ENCODE results near the gene CLHC1.
"Not testable (repeated sequence)": the region's sequence is repeated elsewhere in the genome, so short reads cannot be mapped to it uniquely, and the experiment has no call there.

The CLHC1 gene

DNA sequence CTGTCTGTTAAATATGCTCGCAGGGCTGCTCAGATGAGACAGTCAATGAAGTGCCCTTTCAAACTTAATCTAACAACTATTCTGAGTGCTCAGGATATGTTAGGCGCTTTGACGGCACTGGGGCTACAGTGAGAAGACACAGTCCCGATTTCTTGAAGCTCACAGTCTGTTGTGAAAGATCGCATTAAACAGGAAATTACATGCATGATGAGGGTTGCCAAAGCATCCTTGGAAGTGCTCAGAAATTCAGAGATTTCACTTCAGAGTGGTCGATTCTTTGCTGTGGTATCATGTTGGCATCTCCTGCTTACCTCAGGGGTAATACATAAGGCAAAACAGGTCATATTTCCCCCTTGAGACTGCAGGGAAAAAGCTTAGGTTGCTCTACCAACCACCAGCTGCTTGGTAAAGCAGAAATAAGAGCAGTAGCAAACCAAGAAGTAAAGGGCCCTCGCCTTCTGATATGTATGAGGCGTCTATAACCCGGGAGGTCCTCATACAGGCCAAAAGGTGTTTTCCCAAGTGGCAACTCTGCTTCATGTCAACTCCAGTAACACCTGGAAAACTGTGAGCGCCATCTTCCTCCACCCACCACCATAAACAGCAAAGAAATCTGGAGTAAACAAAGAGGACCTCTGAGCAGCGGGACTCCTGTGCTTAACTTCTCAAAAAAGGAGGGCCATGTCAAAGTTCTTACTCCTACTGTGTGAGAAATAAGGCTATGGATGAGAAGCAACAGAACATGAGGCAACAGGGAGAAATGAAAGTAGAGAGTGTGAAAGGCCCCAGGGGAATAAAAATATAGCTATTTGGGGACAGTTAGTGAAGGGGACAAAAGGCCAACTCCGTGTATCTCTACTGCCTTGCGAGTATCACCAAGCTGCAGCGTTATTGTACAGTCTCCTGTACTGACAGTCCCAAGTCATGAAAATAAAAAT lies 79.3 kb downstream of the CLHC1 start:
- peak; percentile 54 to 61 for DNase-seq

DNA sequence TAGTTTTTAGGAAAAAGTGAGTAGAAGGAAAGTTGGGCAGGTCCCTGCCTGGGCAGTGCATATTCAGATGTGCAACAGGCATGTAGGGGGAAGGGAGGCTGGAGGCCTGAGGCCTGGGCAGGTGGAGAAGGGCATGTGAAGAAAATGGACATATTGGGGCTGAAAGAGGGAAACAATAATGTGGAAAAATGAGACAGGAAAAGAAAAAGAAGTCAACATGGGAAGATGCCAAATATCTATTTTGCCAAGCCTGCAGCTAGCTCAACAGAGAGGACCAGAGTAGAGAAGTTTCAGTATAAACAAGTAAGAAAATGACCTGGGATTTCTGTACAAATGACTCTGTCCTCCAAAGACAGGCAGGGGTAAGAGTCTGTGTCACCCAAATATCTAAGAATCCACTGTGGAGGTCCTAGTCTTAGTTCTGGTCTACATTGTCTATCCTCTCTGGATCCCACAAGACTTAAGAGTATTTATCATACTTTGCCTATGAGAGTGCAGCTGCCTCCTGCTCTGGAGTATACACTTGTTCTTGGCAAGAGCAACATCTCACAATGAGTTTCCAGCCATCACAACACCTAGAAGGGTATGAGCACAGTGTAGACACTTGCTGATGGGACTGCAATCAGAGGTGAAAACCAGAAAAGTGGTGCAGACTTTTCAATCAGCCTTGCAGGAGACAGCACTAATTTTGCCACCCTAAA lies 80.2 kb downstream of the CLHC1 start:
- DNase-seq, result no peak

DNA sequence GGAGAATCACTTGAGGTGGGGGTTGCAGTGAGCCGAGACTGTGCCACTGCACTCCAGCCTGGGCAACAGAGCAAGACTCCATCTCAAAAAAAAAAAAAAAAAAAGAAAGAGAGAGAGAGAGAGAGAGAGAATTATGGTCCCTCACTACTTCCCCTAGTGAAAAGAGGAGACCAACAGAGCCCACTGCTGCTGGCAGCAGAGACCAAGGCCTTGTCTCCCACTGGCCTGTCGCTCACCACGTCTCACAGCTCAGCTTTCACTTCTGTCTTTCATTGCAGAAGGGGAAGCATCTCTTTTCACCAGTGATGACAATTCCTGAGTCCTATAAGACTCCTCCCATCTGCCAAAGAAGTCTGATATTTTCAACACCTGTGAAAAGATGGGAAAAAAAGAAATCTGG lies 81.3 kb downstream of the CLHC1 start:
- DNase-seq, result peak; percentile 77 to 79

DNA sequence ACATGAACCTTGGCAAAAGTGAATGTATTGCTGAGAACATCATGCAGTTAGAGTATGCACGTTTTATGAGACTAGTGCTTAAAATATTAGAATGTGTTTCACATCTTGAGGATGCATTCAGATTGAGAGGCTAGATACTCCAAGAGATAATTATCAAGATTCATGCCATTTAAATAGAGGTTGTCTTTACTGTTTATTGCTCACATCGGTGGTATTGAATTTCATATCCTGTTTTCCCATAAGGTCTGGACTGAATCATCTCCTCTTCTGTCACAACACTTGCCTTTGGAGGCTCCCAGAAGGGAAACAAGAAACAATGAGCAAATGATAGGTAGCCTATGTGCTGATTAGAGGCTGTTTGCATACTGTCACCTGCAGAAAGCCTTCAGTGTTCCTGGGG lies 83.8 kb downstream of the CLHC1 start:
- no peak for DNase-seq

DNA sequence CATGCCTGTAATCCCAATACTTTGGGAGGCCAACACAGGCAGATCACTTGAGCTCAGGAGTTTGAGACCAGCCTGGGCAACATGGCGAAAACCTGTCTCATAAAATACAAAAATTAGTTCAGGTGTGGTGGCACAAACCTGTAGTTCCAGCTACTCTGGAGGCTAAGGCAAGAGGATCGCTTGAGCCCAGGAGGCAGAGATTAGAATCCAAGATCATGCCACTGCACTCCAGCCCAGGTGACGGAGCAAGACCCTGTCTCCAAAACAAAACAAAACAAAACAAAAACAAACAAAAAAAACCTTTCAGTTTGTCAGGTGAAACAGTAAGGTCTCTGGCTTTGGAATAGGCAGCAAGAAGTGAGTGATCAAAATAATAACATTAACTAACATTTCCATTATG lies 84.6 kb downstream of the CLHC1 start:
- no peak for DNase-seq

DNA sequence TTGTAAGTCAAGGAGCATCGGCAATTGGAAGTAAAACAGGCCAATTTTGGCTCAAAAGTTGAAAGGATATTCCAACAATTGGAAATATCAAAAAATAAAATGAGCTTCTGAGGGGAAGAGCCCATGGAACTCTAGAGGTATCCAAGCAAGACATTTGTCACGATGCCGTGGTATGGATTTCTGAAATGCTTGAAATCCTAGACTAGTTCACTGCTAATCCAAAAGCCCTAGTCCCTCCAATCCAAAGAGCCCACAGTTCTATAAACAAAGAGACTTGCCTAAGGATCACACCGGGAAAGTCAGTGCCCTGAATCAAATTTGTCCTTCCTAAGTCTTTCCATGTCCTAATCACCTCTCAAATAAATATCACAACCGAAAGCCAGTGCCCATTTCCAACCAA lies 85.1 kb downstream of the CLHC1 start:
- DNase-seq, result no peak

DNA sequence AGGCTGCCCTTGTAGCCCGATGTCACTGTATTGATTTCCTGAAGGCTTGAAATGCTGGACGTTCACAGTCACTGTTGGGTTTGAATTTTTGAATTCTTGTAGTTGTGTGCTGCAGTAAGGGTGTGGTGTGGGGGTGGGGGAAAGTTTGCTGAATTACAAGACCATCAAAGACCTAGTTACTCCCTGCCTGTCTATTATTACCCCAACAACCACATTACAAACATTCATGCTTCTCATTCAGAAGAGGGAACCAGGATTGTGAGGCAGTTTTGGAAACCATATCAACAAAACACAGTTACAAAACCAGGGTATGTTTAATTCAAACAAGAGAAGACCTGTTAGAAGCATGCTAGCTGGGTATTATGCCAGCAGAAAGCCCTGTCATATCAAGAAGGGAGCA lies 85.8 kb downstream of the CLHC1 start:
- peak; percentile 28 to 45 for DNase-seq

DNA sequence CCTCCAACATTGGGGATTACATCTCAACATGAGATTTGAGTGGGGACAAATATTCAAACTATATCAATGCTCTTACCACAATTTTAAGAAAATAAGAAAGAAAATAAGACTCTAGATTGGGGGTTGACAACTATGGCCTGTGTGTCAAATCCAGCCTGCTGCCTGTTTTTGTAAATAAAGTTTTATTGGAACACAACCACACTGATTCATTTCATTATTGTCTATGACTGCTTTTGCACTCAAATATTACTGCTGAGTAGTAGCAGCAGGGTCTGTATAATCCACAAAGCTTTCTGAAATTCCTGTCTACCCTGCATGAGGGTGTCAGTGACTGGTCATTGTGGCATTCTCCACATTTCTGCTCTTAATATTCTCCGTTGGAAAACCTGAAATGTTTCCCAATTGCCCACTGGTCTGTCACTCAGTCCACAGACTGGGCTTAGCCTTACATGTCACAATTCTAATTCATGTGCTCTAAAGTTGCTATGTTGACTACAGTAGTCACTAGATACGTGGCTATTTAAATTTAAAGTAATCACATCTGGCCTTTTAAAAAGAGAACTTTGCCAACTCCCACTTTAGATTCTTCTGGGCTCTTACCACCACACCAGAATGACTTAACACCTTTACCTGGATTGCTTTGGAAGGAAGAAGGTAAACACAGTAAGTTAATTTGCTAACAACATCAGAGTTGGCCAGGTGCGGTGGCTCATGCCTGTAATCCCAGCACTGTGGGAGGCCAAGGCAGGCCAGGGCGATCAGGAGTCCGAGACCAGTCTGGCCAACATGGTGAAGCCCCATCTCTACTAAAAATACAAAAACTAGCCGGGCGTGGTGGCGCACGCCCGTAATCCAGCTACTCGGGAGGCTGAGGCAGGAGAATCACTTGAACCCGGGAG lies 86.9 kb downstream of the CLHC1 start:
- DNase-seq, result no peak

DNA sequence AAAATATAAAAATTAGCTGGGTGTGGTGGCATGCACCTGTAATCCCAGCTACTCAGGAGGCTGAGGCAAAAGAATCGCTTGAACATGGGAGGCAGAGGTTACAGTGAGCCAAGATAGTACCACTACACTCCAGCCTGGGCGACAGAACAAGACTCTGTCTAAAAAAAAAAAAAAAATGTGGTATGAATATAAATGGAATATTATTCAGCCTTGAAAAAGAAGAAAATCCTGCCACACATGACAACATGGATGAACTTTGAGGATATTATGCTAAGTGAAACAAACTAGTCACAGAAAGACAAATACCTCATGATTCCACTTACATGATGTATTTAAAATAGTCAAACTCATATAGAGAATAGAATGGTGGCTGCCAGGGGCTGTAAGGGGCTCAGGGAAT lies 88.4 kb downstream of the CLHC1 start:
- not testable (repeated sequence) for DNase-seq

DNA sequence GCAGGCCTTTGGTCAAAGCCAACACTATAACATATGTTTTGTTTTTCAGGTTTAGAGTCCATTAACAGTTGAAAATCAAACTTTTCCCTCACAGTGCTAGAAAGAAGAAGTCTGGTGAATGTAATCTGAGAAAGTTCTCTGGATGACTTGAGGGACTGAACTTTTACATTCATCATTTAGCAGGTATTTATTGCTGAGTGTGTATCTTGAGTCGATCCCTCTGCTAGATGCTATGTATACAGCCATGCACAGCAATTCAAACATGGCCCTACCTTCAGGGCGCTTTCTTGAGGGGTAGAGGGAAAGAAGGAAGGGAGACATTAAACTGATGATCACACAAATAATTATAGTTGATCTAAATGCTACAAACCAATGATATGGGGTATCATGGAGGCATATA lies 89.6 kb downstream of the CLHC1 start:
- DNase-seq, result no peak

DNA sequence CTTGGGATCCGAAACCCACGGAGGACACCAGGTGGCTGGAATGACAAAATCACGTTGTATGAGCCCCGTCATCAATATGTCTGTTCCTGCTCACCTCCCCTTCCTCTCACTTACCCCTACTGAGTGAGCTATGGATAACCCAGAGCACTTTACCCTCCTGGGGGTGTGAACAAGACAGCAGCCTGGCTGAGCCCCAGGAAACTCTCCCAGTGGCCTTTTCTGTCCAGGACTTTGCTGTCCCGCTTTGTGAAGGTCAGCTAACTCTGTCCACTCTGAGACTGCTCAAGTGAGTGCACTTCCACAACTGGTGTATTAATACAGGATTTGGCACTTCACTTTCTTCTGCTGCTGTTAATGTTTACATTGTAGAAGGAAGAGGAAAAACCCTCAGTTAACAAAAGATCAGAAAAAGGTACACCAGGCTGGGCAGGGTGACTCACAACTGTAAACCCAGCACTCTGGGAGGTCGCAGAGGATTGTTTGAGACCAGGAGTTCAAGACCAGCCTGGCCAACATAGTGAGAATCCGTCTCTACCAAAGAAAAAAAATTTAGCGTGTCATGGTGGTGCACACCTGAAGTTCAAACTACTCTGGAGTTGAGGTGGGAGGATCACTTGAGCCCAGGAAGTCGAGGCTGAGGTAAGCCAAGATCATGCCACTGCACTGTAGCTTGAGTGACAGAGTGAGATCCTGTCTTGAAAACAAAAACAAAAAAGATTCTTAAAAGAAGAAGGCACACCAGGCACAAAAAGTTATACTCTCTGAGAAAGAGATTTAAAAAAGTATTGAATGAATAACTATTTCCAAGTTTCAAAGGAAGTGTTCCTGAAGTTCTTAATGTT lies 90.3 kb downstream of the CLHC1 start:
- DNase-seq, result no peak

DNA sequence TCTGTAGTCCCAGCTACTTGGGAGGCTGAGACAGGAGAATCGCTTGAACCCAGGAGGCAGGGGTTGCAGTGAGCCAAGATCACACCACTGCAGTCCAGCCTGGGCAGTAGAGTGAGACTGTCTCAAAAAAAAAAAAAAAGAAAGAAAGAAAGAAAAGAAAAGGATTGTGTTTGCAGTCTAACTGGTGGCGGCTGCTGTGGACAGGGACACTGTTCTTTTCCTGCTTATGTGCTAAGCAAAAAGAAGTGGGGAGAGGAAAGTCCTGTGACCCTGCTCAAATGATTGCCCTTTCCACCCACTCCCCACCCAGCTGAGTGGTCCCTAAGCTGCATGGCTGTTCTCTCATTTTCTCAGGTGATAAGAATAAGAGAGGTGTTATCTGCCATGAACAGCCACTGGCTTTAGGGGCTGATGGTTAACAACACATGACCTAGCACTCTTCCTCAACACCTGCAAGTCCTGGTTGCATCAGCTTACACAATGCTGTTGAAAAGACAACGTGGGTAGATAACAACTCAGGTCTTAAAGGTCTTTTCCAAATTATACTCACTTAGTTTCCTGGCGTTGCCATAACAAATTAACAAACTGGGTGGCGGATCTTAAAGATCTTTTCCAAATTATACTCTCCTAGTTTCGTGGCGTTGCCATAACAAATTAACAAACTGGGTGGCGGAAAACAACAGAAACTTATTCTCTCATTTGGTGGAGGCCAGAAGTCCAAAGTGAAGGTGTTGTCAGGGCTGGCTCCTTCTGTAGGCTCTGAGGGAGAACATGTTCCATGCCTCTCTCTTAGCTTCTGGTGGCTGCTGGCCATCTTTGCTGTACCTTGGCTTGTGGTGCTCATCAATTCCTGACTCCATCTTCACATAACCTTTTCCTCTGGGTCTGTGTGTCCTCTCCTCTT lies 91.5 kb downstream of the CLHC1 start:
- DNase-seq, result no peak

DNA sequence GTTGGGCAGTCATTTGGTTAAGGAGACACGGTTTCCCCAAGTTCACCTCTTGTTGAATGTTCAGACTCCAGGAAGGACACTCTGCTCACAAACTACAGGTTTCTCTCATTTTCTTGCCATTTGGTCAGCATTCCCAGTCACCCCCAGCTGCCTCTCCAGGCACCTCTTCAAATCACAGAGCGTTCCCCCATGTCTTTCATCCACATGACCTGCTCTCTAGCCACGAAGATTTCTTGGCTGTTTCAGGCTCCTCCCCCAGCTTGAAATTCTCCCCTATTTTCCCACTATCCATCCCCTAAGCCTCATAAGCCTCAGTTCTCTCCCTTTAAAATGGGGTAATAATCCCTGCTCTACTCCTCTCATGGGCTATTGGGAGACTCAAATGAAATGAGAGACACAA lies 92.8 kb downstream of the CLHC1 start:
- no peak for DNase-seq

DNA sequence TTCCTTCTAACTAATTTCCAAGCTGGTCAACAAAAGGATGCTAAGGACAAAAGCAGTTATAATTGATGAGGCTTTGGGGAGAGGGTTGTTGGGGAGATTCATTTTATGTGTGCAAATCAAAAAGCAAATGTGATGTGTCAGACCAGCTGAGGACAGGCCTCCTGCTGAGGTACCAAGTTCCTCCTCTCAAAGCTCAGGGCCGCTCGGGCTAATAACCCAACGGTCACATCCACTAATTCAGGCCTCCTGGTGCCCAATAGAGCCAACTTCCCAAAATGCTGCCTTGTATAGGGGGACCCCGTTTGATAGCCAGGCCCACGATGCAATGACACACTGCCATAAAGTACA lies 93.2 kb downstream of the CLHC1 start:
- DNase-seq, result no peak

DNA sequence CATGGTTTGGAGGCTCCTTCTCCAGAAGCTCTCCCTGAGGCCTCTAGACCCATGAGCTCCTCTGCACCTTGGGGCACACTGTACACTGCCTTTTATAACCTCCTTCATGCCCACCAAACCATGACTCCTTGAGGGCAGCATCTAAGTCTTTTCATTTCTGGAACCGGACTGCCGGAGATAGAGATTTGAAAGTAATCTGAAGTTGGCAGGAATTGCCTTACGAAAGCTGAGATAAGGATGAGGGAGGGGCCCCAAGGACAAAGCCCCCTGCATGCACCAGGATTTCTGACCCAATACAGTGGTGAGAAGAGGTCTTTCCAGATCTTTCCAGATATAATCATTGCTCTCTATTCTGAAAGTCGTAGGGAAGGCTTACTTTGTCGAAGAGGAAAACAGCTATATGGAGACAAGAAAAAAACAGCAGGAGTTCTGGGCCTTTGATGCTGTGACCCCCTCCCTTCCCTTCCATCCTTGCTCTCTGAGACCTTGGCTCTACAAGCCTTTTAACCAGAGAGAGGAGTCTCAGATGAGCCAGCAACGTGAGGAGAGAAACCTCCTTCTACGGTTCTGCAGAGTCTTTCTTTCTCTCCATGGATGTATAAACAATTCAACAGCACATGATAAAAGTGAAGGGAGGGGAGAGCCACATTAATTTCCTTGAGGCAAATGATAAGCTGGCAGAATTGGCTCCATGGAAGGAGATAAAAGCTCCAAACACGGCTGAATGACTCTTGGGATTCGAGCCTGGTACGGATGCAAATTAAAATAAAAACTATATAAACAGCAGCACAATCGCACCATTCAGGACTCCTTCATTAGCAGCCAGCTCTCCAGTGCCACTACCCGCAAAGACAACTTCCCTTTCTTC lies 93.8 kb downstream of the CLHC1 start:
- no peak for DNase-seq

DNA sequence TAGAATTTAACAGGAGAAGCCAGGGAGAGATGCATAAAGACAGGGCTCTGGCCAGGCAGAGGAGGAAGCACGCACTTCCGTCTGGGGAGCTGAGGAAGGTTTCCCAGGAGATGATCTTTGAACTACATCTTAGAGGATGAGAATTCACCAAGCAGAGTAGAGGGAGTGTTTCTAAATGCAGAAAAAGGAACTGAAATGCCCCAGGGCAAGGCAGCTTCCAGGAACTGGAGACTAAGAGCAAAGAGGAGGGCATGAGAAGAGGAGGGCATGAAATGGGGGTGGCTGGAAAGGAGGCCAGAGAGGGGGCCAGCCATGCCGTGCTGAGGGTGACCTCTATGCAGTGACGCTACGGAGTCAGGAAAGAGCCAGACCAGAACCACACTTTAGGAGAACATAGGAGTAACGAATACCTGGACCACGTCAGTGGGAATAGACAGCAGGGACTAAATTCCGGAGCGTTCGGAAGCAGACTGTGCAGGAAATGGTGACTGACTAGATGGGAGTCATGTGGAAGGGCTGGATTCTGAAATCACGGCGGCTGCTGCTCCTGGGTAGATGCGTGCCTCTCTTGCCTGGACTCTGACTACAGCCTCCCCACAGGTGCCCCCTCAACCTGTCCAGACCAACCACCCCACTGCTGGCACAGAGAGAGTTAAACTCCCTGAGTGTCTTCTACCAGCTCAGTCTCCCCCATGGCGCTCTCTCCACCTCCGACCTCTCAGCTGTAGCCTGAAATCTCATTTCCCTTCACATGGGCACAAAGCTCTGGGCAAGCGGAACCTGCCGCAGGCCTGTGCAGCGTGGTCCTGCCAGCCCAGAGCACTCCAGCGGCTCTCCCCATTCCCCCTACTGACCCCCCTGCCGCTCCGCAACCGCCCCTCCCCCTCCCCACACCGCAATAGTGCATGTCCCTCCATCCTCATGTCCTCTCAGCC lies 94.8 kb downstream of the CLHC1 start:
- DNase-seq, result peak; percentile 80 to 85

DNA sequence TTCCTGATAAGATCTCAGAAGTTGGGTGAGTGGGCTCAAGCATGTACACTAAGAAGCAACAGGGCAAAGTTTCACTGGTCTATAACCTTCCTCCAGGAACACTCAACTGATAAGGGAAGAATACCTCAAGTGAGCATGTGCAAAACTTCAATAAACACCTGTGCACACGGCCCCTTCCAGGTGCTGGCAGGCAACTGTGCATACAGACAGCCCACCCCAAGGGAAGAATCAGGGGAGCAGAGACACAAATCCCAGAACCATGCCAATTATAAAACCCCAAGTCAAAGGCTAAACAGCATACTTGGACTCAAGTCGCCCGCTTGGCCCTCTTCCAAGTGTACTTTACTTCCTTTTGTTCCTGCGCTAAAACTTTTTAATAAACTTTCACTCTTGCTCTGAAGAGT lies 96.0 kb downstream of the CLHC1 start:
- no peak for DNase-seq

DNA sequence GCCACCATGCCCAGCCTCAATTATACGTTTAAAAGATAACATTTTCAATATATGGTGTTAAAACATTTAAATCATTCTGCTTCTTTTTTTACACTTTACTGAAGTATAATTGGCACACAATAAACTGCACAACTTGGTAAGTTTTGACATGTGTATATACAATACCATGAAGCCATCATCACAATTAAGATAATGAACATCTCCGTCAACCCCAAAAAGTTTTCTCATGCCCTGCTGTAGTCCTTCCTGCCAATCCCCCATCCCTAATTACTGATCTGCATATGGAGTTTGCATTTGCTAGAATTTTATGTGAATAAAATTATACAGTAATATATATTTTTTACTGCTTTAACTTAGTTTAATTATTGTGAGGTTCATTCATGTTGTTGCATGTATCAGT lies 96.6 kb downstream of the CLHC1 start:
- no peak for DNase-seq

DNA sequence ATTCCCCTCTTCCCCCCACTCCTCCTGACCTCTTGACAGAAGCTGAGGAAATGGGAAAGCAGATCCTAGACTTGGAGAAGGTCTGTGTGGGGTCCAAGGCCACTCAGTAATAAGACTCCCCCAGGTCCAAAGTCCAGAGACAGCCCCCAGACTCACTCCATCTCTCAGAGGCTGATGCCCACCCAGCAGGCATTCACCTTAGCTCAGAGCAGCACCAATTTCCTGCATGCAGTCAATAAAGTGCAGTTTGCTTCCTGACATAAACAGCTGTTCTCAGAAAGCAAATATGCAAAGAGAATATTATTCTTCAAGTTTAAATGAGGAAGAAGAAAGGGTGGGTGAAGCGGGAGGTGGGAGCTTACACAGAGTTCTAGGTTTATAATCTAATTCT lies 97.8 kb downstream of the CLHC1 start:
- peak in 1 of 2 donors; percentile 31 for DNase-seq

All from inflammatory macrophage (primary cell).